K562 (cell line): ENCODE data around the gene FMN2. TPM values are rescaled to one million over a fixed set of nuclear protein-coding genes. Genes with fewer than 3 reads are reported as not detected.

Source experiments
- ATAC-seq: fragments of 200-7000 bp; cut with Tn5 transposase; 3 replicates; pipeline ENCODE4 v1.9.1; 2020; ENCODE audit warnings: moderate library complexity
- BruUV-seq: library from RNA; stranded (reverse); fragments of 400-500 nt; replicated peaks from 2 replicates; lab custom pipeline; 2021; lab: Mats Ljungman, UMichigan
- CTCF ChIA-PET: fragments of 300-600 bp; formaldehyde crosslinking; extraction: SDS; loops from one replicate; lab custom pipeline; 2021; ENCODE audit warnings: low intra/inter-chr PET ratio; lab: Yijun Ruan, JAX
- POLR2A ChIA-PET: fragments of 300-600, 350-650 bp; sonication (Branson Sonifier 250); formaldehyde crosslinking; extraction: SDS; loops from one replicate; lab custom pipeline; 2021; ENCODE audit warnings: antibody characterized with exemption, inconsistent platforms; lab: Yijun Ruan, JAX
- DNase-seq, 4 experiments: peaks; one replicate each; pipeline versions ENCODE4 v3.0.0 to v3.0.0-alpha.2; 2011 to 2018; ENCODE audit warnings: low spot score in 3 of 4, mixed read lengths in 3 of 4; ENCODE audit errors: extremely low read depth in 1 of 4
- FAIRE-seq: peaks from 2 replicates; lab custom pipeline; 2011; peaks lifted over from hg19 to GRCh38; lab: Jason Lieb, UNC
- H2AFZ ChIP-seq: 2 replicates; pipeline ENCODE4 v1.6.0; 2011; ENCODE audit warnings: low read depth, low read length, control low read depth, inconsistent platforms
- H3K27ac ChIP-seq: fragments of 200-600 bp; 3 replicates; pipeline ENCODE4 v1.8.0; 2011; ENCODE audit warnings: low read depth, mild to moderate bottlenecking, control low read depth, inconsistent platforms, low read length, moderate library complexity, mixed read lengths; ENCODE audit errors: extremely low read depth
- H3K27me3 ChIP-seq, 2 experiments: fragments of 300-600 bp in 1 of 2; 2 replicates in 1 of 2; 3 replicates in 1 of 2; pipeline versions ENCODE4 v1.6.0 to v1.8.0; 2011; ENCODE audit warnings: inconsistent platforms in 2 of 2, low read length in 2 of 2, mild to moderate bottlenecking in 1 of 2, mixed read lengths in 1 of 2, moderate library complexity in 1 of 2; ENCODE audit not compliant: control insufficient read depth in 2 of 2, insufficient read depth in 2 of 2
- H3K36me3 ChIP-seq: fragments of 300-600 bp; 3 replicates; pipeline ENCODE4 v1.8.0; 2011; ENCODE audit warnings: mild to moderate bottlenecking, low read length, inconsistent platforms; ENCODE audit not compliant: control insufficient read depth, insufficient read depth
- H3K4me1 ChIP-seq, 2 experiments: fragments of 200-600 bp in 1 of 2; replicated peaks in 1 of 2; 2 replicates in 1 of 2; 3 replicates in 1 of 2; pipeline versions ENCODE4 v1.5.1 to v1.8.0; 2011; ENCODE audit warnings: inconsistent platforms in 2 of 2, low read length in 2 of 2, mild to moderate bottlenecking in 1 of 2, mixed read lengths in 1 of 2, moderate library complexity in 1 of 2; ENCODE audit not compliant: control insufficient read depth in 2 of 2, insufficient read depth in 2 of 2
- H3K4me2 ChIP-seq: 2 replicates; pipeline ENCODE4 v1.6.1; 2011; ENCODE audit warnings: low read length, control low read depth, inconsistent platforms, mixed read lengths; ENCODE audit not compliant: insufficient read depth
- H3K4me3 ChIP-seq: fragments of 200-600 bp; sonication (generic), shearing (Covaris generic); 2 replicates; pipeline ENCODE4 v1.5.1; 2016; ENCODE audit warnings: control low read depth, inconsistent platforms
- H3K79me2 ChIP-seq: fragments of 200-600 bp; 3 replicates; pipeline ENCODE4 v1.8.0; 2011; ENCODE audit warnings: low read length, inconsistent platforms; ENCODE audit not compliant: control insufficient read depth, insufficient read depth
- H3K9ac ChIP-seq, 2 experiments: 2 replicates each; pipeline versions ENCODE4 v1.6.0 to v1.6.1; 2011; ENCODE audit warnings: low read depth in 2 of 2, low read length in 2 of 2, control low read depth in 1 of 2, inconsistent platforms in 1 of 2, mild to moderate bottlenecking in 1 of 2, mixed read lengths in 1 of 2; ENCODE audit not compliant: insufficient read depth in 1 of 2
- H3K9me1 ChIP-seq: one replicate; pipeline ENCODE4 v1.6.0; 2011; ENCODE audit warnings: inconsistent platforms, mild to moderate bottlenecking, low read length, moderate library complexity; ENCODE audit not compliant: control insufficient read depth, insufficient read depth
- H3K9me3 ChIP-seq: replicated peaks from 2 replicates; pipeline ENCODE4 v1.5.1; 2011; ENCODE audit warnings: low read depth, low read length, inconsistent platforms; ENCODE audit not compliant: control insufficient read depth, insufficient read depth
- H4K20me1 ChIP-seq: replicated peaks from 2 replicates; pipeline ENCODE4 v1.6.1; 2011; ENCODE audit warnings: low read length, inconsistent platforms, mixed read lengths; ENCODE audit not compliant: control insufficient read depth, insufficient read depth
- DEAF1 ChIP-seq: fragments of 450-650 bp; formaldehyde crosslinking; IDR thresholded peaks from 2 replicates; pipeline ENCODE4 v1.4.0; 2020; ENCODE audit warnings: mild to moderate bottlenecking, moderate library complexity
- FOSL1 ChIP-seq: fragments of 200-800 bp; sonication (Bioruptor generic); conservative IDR thresholded peaks from 2 replicates; pipeline ENCODE4 v1.6.1; 2016; ENCODE audit warnings: missing genetic modification characterization, missing compliant biosample characterization
- FOXM1 ChIP-seq, 2 experiments: fragments of 450-650 bp in 1 of 2; sonication (generic) in 1 of 2; formaldehyde crosslinking in 1 of 2; IDR thresholded peaks; 2 replicates each; pipeline versions ENCODE4 v1.6.1 to v1.9.0; 2017 to 2022; ENCODE audit warnings: low read depth in 2 of 2, mild to moderate bottlenecking in 2 of 2, missing genetic modification reagents in 1 of 2, moderate library complexity in 1 of 2
- NCOA1 ChIP-seq: fragments of 450-650 bp; IDR thresholded peaks from 2 replicates; pipeline ENCODE4 v1.6.1; 2016; ENCODE audit warnings: low read depth
- TCF7 ChIP-seq: sonication (generic); IDR thresholded peaks from 2 replicates; pipeline ENCODE4 v1.6.1; 2016; ENCODE audit warnings: antibody characterized with exemption, borderline replicate concordance
- ZBTB12 ChIP-seq: fragments of 250-450 bp; sonication (Bioruptor Pico); IDR thresholded peaks from 2 replicates; pipeline ENCODE4 v1.4.0; 2020
- ZNF766 ChIP-seq: fragments of 200-800 bp; sonication (Bioruptor generic); conservative IDR thresholded peaks from 2 replicates; pipeline ENCODE4 v1.6.1; 2016; ENCODE audit warnings: missing genetic modification characterization, missing compliant biosample characterization
- WGBS: fragments of 100-300 bp; shearing (Covaris generic); methylation state at CpG from one replicate; pipeline ENCODE4 v1.1.6; 2016; ENCODE audit warnings: low coverage, mixed read lengths; ENCODE audit not compliant: insufficient coverage; ENCODE audit errors: missing lambda C conversion rate; 5-methylcytosine and 5-hydroxymethylcytosine counted together
- in situ Hi-C: fragments of 300-500 bp; cut with MboI; formaldehyde crosslinking; loops from 4 replicates; pipeline ENCODE4 v1.15.0; 2018; ENCODE audit warnings: inconsistent platforms, mixed read lengths
- intact Hi-C: fragments of 100-400 bp; cut with micrococcal nuclease; formaldehyde crosslinking; loops from 2 replicates; pipeline ENCODE4 v1.14.2; 2022
- polyA plus RNA-seq, 8 experiments: library from polyadenylated mRNA; depleted of rRNA in 4 of 8; stranded (reverse) in 5 of 8; unstranded in 3 of 8; fragments of >200 nt; fragmentation: Nextera tagmentation in 2 of 8; fragmentation: Illumina TruSeq in 1 of 8; extraction: Ambion mirVana in 2 of 8; extraction: Trizol in 1 of 8; gene quantifications; 2 replicates each; pipeline versions ENCODE4 v1.2.1 to v1.2.3, GENCODE V29; 2011 to 2014; ENCODE audit warnings: inconsistent platforms in 1 of 8, missing spikeins in 1 of 8
- total RNA-seq, 7 experiments: library from RNA; depleted of rRNA in 6 of 7; stranded (reverse); fragments of >200 nt in 6 of 7; fragmentation: Illumina TruSeq in 2 of 7; extraction: Trizol in 2 of 7; gene quantifications; 2 replicates each; pipeline versions ENCODE4 v1.2.1 to v1.2.3, GENCODE V29; 2011 to 2021; ENCODE audit warnings: low replicate concordance in 1 of 7

FMN2 gene
- total and polyA plus RNA-seq, 9 of the 15 experiments (the other 6 are each of a cell fraction or from before 2014, with no cell fraction given) = 0.15 to 0.45 (median 0.16) TPM; not detected in 3

- H2AFZ ChIP-seq = no peak overlapping the region
- ChIA-PET CTCF (no interaction called here), POLR2A (no interaction called here)
- no peak overlapping the region for H3K4me2 ChIP-seq
- no peaks in the 10 kb centered on the region for H3K9me1 ChIP-seq
- no peaks in the 10 kb centered on the region for H3K36me3 ChIP-seq
- TF ChIP-seq TCF7 (no peak), DEAF1 (CRISPR knock-in tag) (no peak), FOSL1 (tag) (no peak), ZNF766 (CRISPR knock-in tag) (no peak), NCOA1 (no peak), ZBTB12 (CRISPR knock-in tag) (no peak), FOXM1 (IDR thresholded peaks at IDR 0.05; ENCODE audit: low read depth) (no peak), FOXM1 (CRISPR knock-in tag; IDR thresholded peaks at IDR 0.05; ENCODE audit: low read depth) (no peak)
- H3K4me3 ChIP-seq = no peak overlapping the region
- BruUV-seq = no TSS peak
- FAIRE-seq (no peak), DNase-seq (no peak), ATAC-seq (no peak)
- H4K20me1 ChIP-seq = no peaks in the 10 kb centered on the region
- no peak overlapping the region for H3K27ac ChIP-seq
- H3K4me1 ChIP-seq = no peaks in the 10 kb centered on the region
- H3K9me3 ChIP-seq = no peaks in the 10 kb centered on the region; the same call in 1 of the 2 replicates
- H3K27me3 ChIP-seq = no peaks in the 10 kb centered on the region
- H3K9ac ChIP-seq = no peak overlapping the region
- WGBS = 13% methylated on average over 5 of the region's 5 CpGs
- H3K79me2 ChIP-seq = no peaks in the 10 kb centered on the region
- intact Hi-C loops (no loop called here), in situ Hi-C loops (no loop called here)
These were observed 365.5 kb downstream of the FMN2 start for GRCh38 chr1:240457203-240457602.
